HG02852 (cell line): ENCODE data around the gene SMIM20.
"Not testable (repeated sequence)": the region's sequence is repeated elsewhere in the genome, so short reads cannot be mapped to it uniquely, and the experiment has no call there.

Experiments
- ATAC-seq: cut with Tn5 transposase; IDR thresholded peaks from one replicate; pipeline ENCODE4 v1.9.1; 2021; ENCODE audit warnings: mild to moderate bottlenecking, moderate library complexity; ENCODE audit not compliant: unreplicated experiment

Gene SMIM20

DNA sequence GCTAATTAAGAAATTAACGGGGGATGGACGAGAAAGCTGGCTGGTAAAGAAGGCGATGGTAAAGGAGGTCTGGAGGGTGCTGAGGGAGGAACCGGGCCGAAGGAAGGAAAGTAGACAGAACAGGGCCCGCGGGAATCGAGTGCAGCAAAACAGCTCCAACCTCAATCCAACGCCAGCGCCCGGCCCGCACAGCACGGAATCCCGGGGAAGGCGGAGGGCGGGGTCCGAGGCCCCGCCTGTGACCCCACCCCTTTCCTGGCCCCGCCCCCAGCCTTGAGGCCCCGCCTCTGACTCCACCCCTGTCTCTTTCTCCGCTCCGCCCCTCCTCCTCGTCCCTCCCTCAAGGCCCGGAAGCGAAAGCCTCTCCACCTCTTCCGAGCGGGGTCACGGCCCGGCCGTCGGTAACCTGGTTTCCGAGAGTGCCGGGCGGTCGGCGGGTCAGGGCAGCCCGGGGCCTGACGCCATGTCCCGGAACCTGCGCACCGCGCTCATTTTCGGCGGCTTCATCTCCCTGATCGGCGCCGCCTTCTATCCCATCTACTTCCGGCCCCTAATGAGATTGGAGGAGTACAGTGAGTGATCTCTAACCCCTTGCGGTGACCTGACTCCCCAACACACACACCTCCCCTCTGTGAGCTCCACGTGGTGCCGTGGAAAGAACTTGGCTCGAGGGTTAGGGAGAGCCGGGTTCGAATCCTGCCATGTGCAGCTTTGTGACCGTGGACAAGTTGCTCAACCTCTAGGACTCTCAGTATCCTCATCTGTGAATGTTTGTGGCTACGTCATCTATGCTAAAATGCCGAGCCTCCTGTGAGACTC is at the start of gene SMIM20:
Gene SMIM20, plus strand, starts transcription at position 370 of the 819 bp plus-strand sequence. Its CDS starts 94 bp downstream, at position 464.
- peak; percentile 91 for ATAC-seq

DNA sequence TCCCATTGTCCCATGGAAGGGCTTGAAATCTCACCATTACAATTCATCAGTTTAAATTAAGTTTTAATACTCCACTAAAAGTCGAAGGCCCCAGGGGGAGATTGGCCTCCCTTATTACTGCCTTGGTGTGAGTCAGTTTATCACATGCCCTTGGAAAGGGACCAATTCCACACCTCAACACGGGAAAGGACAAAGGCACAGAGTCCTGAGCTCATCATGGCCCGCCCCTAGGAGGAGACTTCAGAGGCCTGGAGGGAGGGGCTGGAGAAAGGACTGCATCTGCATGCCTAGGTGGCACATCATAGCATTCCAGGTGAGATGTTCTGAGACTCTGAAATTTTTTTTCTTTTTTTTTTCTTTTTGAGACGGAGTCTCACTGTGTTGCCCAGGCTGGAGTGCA is 48.4 kb upstream of the SMIM20 start:
- no peak for ATAC-seq

DNA sequence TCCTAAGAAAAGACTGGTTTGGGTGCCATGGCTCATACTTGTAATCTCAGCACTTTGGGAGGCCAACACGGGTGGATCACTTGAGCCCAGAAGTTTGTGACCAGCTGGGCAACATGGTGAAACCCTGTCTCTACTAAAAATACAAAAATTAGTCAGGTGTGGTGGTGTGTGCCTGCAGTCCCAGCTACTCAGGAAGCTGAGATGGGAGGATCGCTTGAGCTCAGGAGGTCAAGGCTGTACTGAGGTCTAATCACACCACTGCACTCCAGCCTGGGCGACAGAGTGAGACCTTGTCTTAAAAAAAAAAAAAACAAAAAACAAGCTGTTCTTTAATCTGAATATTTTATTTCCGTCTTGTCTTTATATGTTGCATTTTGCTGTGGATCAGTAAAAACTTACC is 47.6 kb upstream of the SMIM20 start:
- not testable (repeated sequence) for ATAC-seq

DNA sequence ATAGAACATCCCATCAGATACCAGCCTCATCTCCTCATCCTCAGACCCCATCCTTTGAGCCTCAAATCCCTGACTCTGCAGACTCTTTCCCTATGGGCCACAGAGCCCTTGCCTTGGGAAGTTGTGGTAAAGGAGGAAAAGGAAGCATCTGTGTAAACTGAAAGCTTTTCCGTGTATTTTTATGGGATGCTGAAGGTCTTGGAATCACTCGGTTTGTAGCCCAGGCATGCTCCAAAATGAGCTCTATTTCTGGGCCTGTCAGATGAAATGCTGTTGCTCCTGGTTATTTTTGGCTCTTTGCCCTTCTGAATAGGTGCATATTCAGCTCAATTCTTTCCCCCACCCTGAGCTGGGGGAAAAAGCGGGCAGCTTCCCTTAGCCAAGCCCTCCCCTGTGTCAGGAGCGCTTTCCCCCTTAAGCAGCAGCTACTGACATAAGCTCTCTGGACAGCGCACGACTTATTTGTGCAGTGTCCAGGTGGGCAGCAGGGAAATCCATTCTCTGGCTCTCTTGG is 46.2 kb upstream of the SMIM20 start:
- ATAC-seq, result no peak

DNA sequence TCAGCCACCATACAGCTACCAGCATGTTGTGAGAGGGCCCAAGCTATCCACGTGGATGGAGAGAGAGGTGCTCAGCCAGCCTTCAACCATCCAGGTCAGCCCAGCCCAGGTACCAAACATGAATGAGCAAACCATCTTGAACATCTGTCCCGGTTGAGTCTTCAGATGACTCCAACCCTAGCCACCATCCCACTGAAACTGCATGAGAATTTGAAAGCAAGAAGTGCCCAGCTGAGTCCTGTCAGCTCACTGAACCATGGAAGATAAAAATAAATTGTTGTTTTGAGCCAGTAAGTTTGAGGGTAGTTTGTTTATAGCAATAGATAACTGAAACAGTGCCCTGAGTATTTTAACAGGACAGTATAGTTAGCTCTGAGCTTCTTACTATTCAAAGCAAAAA is 43.9 kb upstream of the SMIM20 start:
- no peak for ATAC-seq

DNA sequence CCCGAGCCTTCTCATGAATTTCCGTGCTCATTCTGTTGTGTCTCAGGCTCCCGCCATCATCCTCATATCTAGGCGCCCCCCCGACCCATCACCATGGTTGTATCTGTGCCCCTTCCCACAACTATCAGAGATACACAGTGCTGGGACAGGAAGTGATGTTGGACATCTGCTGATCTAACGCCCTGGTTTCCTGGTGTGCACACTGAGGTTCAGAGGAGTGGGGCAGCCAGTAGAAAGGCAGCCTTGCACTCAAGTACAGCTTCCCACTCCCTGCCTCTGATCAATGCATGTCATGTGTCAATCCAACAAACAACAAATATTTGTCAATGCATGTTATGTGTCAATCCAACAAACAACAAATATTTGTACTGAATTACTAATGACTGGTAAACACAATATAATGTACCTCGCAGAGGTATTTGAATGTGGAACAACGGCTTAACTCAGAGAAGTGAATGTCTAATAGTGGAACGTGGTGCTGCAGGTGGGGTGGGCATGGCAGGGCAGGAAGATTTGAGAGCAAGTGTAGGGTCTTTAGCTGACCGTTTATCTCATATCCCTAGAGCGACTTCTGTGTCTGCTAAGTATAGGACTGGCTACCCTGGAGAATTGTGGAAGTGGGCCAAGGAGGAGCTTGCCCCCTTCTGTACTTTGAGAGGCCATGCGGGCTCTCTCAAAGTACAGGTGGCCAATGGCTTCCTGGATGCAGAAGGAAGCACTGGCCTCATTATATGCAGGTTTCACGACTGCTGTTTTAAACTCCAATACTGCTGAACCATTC is 41.0 kb upstream of the SMIM20 start:
- ATAC-seq, result no peak

DNA sequence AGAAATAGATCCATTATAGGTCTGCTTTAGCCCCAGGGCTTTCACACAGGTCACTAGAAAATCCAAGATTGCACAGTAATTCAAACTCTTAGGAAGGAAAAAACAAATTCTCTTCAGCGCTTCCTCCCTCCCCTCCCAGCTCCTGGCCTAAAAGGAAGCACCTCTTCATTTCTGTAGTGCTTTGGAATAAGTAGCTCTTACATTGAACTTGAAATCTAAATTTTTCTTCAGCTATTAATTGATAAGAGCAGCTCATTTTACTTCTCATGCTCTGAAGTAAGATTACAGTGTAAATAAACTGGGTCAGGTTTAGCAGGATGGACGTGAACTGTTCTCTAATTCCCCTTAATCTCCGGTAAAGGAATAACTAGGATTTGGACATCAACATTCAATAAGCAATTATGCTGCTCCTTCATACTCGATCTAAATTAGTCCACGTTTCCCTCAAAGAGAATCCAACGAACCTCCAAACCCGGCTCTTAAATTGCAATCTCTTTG is 40.3 kb upstream of the SMIM20 start:
- ATAC-seq, result no peak

DNA sequence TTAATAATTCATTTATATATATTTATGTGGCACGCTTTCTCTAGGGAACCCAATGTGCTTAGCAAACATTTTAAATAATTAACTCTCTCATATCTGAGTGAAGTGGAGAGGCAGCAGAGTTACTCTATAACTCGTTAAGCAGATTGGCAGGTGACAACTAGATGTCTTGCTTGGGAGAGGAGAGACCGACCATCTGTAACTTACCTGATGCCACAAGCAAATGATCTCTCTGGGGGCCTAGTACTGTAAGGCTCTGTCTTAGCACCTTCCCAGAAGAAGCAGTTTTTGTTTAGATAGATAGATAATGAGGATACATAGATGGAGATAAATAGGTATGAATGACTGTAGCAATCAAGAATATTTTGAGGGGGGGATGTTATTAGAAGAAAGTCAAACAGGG is 39.4 kb upstream of the SMIM20 start:
- ATAC-seq, result no peak

DNA sequence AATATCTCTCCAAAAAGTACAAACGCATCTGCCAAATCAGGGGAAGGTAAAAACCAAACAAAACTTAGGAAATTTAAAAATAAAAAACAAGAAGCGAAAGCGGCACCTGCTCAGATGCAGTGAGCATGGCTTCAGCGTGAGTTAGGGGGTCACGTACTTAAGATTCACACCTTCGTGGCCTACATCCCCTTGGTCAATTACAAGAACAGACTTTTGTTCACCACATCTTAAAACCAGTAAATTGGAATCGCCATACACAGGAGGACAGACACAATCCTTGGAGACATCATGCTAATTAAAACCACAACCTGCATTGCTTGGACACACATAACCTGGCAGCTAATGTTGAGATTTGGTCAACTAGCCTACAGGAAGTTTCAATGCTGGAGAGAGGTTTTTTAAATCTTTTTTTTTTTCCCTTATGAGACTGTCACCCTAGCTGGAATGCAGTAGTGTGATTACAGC is 38.7 kb upstream of the SMIM20 start:
- ATAC-seq, result peak; percentile 47

DNA sequence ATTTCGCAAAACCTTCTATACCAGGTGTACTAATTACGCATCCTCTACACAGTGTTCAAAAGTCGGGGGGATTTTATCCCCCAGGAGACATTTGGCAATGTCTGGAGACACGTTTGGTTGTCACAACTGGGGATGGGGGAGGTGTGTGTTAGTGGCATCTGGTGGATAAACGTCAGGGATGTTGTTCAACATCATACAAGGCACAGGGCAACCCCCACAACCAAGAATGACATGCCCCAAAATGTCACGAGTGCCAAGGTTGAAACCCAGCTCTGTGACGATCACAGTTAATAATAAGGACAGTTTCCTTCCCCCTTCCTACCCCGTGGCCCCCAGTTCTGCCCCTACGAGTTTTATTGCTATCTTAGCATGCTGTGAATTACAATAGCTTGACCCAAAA is 35.3 kb upstream of the SMIM20 start:
- ATAC-seq, result no peak

DNA sequence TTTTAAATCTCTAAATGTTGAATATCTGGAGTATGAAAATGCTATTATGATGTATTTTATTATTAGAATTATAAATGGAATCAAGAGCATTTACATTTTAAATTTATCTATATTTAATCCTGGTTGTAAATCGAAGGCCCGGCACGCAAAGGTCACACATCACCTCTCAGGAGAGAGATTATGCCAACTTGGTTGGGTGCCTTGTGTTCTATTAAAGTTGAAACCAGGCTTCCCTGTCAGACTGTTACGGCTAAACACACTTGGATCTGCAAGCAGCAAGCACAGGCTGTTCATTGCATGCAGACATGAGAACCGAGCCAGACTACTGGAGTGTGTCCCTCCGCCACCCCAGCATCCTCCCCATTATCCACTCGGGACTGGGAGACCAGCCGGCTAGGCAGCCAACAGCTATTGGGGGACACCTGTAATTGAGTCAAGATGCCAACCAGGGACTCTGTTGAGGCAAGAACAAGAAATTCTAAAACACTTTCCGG is 34.9 kb upstream of the SMIM20 start:
- no peak for ATAC-seq

DNA sequence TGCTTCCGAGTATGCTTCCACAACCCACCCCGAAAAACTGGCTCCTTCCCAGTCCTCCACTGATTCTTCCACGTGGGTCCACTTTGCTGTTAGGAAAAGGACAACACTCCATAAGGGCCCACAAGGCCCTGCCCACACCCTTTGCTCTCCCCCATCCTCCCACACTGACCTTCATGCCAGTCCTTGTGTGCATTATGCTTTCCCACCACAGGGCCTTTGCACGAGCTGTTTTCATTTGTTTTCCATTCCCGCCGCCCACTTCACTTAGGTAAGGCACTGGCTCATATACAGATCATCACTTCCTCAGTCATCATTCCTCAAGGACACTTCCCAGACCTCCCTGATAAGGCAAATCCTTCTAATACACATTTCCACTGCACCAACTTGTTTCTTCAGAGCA is 34.4 kb upstream of the SMIM20 start:
- no peak for ATAC-seq

DNA sequence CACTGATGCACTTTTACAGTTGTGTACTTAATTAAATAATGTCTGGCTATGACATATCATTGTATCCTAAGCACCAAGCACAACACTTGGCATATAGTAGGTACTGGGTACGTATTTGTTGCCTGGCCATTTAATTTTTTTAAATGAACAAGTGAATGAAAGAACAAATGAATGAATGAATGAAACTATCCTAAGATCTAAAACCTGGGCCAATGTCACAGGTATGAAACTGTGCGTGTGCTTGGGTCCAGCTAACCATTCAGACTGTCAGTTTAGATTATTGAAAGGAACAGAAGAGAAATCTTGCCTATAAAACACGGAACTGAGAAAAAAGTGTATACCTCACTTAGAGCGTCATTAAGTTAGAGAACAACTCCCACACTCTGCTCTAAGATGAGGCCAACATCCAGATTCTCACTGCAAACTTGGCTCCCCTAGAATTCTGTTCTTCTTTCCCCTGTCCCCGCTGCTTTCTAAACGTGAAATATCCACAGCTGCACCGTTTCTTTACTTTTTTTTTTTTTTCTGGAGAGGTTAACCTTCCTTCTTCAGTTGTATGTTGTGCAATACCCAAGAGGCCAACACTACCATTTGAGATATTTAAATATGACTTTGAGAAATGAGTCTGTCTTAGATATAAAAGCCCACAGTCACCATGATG is 33.9 kb upstream of the SMIM20 start:
- peak; percentile 55 for ATAC-seq

DNA sequence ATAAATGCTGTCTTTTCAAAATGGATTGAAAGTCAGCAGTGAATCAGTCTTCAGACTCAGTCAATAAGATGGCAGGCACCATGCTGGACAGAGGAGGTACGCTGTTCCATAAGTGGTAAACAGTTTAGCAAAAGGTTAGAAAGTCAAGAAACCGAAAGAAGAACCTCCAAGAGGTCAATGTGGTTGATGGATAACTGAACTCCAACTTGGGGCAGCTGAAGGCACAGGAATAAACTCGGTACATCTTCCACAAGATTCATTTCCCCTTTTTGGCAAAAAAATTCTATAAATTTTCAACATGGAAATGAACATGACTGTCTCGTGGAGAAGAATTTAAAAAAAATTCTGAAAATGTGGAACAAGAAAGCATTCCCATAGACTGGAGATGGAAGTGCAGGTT is 32.8 kb upstream of the SMIM20 start:
- ATAC-seq, result no peak

DNA sequence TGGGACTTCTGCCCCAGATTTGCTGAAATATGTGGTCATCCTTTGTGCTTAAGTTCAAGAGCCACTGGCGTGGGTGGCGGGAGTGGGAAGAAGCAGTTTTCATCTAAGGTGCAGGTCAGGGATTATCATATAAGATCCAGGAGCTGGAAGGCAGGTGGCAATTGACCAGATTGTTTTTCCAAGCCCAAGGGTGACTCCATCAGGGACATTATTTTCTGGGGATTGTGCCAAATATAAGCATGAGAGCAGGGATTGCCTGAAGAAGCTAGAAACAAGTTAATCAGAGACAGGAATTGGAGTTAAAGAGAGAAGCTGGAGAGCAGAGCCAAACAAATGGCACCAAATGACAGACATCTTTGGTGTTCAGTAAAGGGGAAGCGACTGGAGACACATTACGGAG is 31.8 kb upstream of the SMIM20 start:
- no peak for ATAC-seq

DNA sequence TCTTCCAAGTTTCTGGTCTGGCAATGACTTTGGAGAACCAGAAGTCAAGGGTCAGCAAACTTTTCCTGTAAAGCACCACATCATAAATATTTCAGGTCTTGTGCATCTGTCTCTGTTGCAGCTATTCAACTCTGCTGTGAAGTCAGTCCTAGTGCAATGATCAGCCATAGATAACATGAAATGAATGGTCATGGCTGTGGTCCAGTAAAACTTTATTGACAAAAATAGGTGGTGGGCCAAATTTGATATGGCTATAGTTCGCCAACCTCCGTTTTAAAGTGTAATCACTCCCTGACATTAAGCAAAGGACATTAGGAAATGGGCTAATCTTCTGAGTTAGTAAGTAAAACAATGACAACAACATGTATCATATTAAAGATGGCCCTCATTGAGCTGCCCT is 30.5 kb upstream of the SMIM20 start:
- ATAC-seq, result no peak

DNA sequence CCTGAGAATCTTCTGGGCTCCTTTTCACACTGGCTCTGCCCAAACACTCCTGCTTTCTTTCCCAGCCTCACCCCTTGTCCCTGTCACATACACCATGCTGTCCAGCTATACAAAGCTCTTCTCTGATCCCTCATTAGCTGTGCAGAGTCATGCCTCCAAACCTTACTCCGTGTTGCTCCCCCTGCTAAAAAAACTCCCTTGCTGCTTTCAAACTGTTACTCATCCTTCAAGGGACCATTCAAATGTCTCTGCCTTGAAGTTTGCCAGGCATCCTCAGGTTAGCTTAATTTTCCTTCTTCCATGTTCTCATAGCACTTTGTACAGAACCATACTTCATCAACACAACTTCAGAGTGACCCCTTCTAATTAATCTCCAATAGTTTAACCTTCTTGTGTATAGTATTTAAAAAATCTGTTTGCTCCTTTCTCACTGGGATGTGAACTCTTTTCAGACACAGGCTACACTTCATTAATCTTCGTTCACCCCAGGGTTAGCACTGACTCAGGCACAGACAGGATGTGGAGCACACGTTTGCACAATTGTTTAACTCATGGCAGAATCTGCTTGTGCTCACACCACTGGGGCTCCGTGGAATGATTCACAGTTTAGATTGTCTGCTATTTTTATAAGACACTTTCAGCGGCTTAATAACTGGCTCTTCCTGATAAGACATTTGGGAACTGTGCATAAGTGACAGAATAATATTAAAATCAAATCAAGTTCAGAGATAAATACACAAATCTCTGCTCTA is 29.8 kb upstream of the SMIM20 start:
- ATAC-seq, result peak; percentile 43

DNA sequence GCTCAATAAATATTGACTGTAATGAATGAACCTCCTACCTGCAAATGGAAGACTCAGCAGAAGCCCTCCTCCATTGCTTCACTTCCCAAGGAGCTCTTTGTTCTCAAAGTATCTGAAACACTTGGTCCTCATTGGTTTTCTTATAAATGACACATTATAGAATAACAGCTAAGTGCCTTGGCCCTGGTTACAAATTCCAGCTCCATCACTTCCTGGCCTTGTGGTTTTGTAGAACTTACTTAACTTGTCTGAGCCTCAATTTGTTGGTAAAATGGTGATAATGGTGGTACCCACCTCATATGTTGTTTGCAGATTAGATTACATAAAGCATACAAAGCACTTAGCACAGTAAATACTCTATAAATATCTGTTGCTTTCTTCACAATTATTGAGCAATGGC is 25.2 kb upstream of the SMIM20 start:
- ATAC-seq, result no peak

DNA sequence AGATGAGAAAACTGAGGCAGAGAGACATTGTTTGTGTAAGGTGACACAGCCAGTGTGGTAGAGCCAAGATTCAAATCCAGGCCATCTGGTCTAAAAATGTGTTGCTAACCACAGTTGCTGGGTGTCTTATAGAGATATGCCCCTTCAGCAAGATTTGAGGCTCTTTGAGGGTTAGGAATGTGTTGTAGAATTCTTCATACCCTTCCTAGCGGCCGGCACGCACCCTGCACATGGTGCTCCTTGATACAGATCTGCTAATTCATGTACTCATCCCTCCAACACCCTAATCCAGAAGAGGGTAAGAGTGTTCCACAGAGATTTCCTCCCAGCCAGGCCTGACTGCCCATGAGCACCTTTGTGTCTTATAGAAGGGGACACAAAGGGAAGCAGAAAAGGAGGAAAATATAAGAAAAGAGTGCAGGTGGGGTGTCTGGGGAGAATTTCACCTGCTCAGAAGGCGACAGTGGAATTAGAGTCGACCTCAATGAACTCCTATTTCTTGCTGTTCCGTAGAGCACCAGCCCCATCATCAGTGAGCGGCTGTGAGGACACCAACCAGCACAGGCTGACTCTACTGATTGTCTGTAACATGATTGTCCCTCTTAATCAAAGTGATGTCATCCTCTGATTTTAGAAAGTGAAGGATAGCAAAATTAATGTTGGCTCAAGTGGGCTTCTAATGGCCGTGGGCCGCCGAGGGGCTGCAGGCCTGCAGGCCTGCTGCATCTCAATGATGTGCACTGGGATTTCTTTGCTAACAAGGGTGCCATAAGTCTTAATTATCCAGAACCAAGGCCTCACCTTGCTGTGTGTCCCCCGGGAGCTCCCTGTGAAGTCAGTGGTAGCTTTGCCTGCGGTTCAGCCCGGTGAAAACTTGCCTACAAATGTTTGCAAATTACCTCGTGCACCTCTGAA is 24.2 kb upstream of the SMIM20 start:
- no peak for ATAC-seq
